HG03558 (cell line): ENCODE measurements around the gene SLC44A2.

Source experiments
- ATAC-seq: cut with Tn5 transposase; IDR thresholded peaks from one replicate; pipeline ENCODE4 v1.9.1; 2021; ENCODE audit warnings: moderate number of reproducible peaks; ENCODE audit not compliant: unreplicated experiment; ENCODE audit errors: extremely low read depth

The SLC44A2 gene

GRCh38 chr19:10612499-10613119, 12.7 kb upstream of the SLC44A2 start:
- no peak for ATAC-seq

GRCh38 chr19:10615429-10616023, 9.8 kb upstream of the SLC44A2 start:
- no peak for ATAC-seq

- ATAC-seq, result no peak
Observed at GRCh38 chr19:10617409-10618121, 7.8 kb upstream of the SLC44A2 start.

- ATAC-seq, result no peak
Observed at GRCh38 chr19:10618846-10619245, 6.5 kb upstream of the SLC44A2 start.

- ATAC-seq, result no peak
Observed at GRCh38 chr19:10620786-10621185, 4.6 kb upstream of the SLC44A2 start.

GRCh38 chr19:10621966-10622365, 3.4 kb upstream of the SLC44A2 start:
- ATAC-seq, result no peak

GRCh38 chr19:10624585-10624984, 768 bp upstream of the SLC44A2 start:
- no peak for ATAC-seq

GRCh38 chr19:10625762-10626138, 397 bp downstream of the SLC44A2 start:
- ATAC-seq, result no peak

GRCh38 chr19:10631874-10632273, 6.5 kb downstream of the SLC44A2 start:
- ATAC-seq, result no peak

- ATAC-seq, result no peak
Observed at GRCh38 chr19:10634430-10634829, 9.1 kb downstream of the SLC44A2 start.

GRCh38 chr19:10634963-10635362, 9.6 kb downstream of the SLC44A2 start:
- no peak for ATAC-seq

GRCh38 chr19:10636304-10636972, 11.1 kb downstream of the SLC44A2 start:
- ATAC-seq, result no peak

GRCh38 chr19:10637894-10638293, 12.5 kb downstream of the SLC44A2 start:
- no peak for ATAC-seq

GRCh38 chr19:10639836-10640235, 14.5 kb downstream of the SLC44A2 start:
- ATAC-seq, result no peak

GRCh38 chr19:10640361-10640760, 15.0 kb downstream of the SLC44A2 start:
- no peak for ATAC-seq

- no peak for ATAC-seq
Observed at GRCh38 chr19:10641248-10641647, 15.9 kb downstream of the SLC44A2 start.

- ATAC-seq, result no peak
Observed at GRCh38 chr19:10642473-10643171, 17.3 kb downstream of the SLC44A2 start.

- ATAC-seq, result no peak
Observed at GRCh38 chr19:10643172-10643967, 18.0 kb downstream of the SLC44A2 start.

- no peak for ATAC-seq
Observed at GRCh38 chr19:10643968-10644259, 18.6 kb downstream of the SLC44A2 start.
